Measurements from ENCODE around the gene ABCG8.

The ABCG8 gene

DNA sequence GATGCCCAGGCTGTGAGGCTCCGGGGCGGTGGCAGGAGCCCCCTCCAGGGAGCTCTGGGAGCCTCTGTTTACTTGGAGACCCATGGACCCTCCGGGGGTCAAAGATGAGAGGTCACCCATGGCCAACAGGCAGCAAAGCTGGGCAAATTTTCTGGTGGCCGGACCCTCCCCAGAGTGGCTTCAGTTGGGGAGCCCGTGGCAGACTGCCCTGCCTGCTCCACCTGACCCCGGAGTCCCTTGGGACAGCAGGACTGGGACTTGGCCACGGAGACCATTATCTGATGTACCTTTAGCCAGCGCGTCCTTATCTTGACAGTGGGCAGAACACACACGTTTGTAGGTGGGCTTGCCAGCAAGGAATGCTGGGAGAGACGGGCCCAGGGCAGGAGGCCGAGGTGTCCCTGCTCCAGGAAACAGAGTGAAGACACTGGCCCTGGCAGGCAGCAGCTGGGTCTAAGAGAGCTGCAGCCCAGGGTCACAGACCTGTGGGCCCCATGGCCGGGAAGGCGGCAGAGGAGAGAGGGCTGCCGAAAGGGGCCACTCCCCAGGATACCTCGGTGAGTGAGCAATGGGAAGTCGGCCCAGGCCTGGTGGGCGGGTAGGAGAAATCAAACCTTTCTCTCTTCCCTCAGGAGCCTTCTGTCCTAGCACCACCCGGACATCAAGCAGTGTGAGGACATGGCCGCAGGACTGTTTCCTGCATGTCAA is at the start of gene ABCG8, which contains the start of gene ABCG5:
TSS of gene ABCG8 (plus strand) at position 412 of the 708 bp plus-strand sequence. CDS start at position 495, 83 bp downstream.
TSS of gene ABCG5 (minus strand) at position 280 of the 708 bp plus-strand sequence. CDS start at position 120, 160 bp downstream.
- DNase-seq (ENCODE audit: low read depth) = no peak

DNA sequence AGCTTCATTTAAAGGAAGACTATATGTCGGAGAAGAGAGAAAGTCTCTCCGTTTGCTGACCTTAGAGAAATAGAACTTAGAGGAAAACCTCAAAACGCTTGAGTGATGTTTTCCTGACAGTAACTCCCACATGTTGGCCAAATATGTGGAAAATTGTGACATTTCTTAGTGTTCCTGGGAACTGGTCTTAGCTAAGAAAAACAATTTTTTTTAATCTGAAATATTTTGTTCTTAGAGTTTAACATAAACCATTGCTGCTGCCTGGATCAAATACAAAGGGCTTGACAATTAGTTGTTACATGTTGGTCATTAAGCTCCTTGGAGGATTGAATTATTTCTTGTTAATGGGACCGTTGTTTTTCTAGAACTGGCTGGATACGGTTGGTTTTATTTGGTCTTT is 48.6 kb upstream of the ABCG8 start:
- DNase-seq (ENCODE audit: low read depth) = no peak

DNA sequence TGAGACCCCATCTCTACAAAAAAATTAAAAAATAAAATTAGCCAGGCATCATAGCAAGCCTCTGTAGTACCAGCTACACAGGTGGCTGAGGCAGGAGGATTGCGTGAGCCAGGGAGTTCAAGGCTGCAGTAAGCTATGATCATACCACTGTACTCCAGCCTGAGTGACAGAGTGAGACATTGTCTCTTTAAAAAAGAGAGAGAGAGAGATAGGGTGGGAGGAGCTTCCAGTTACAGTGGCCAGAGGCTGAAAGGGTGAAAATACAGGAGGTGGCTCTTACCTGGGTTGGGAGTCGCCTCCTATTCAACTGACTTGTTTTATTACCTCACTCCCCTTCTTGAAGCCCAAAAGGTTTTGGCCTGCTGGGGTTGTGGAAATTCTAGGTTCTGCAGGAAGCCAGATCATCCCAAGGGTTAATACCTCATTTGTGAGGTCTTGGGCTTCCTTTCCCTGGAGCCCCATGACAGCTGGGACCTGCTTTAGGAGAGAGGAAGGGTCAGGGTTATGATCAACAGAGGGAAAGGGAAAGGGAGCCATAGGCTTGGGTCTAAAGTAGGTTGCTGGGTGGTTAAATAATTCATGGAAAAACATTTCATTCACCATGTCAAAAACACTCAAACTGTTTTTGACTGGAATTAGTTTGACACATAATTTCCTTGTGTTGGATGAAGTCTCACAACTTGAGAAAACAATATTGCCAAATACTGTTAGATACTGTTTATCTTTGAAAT is 47.6 kb upstream of the ABCG8 start:
- no peak for DNase-seq (ENCODE audit: low read depth)

DNA sequence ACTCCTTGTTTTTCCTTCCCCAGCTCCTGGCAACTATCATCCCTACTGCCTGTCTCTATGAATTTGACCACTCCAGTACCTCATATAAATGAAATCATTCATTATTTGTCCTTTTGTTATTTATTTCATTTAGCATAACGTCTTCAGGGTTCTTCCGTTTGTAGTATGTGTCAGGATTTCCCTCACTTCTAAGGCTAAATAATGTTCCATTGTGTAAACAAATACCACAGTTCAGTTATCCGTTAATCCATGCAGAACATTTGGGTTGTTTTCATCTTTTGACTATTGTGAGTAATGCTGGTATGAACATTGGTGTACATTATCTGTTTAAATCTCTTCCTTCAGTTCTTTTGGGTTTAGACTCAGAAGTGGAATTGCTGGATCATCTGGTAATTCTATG is 46.1 kb upstream of the ABCG8 start:
- no peak for DNase-seq (ENCODE audit: low read depth)

DNA sequence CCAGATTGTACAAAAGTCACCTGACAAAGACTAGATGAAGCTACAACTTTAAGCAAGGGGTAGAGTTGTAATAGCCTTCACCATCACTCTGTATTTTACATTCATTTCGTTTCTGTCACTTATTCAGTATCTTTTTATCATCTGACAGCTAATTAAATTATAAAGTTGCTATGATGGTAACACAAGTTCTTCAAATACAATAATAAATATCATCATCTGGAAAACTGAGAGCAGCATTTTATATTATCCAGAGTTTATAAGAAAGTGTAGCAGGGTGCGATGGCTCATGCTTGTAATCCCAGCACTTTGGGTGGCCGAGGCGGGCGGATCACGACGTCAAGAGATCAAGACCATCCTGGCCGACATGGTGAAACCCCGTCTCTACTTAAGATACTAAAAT is 43.8 kb upstream of the ABCG8 start:
- no peak for DNase-seq (ENCODE audit: low read depth)

DNA sequence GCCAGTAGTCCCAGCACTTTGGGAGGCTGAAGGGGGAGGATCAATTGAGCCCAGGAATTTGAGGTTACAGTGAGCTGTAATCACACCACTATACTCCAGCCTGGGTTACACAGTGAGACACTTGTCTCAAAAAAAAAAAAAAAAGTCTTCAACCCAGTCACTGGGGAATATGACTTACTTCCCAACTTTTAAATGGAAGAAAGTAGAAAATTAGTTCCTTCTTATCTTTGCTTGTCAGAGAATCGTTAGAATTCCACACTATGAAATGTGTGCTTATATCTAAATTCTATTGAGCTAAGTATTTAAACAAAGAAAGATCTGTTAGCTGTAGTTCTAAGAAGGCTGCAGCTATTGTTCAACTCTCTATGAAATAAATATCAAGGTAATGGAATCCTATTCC is 42.6 kb upstream of the ABCG8 start:
- no peak for DNase-seq (ENCODE audit: low read depth)

DNA sequence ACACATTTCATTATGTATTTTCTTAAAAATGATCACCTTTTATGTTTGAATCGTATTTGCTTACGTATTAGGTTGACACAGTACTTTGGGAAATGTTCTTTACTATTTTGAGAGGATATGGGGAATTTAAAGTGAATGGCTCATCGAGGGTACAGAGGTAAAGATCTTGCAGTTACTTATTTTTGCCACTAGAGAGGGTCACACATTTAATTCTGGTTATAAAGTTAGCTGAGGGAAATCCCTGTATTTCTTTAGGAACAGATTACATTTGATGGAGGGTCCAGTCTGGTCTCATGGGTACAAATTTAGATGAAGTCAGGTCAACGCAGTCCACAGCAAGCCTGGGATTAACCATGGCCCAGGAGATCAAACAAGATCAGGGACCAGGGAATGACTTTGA is 40.5 kb upstream of the ABCG8 start:
- DNase-seq (ENCODE audit: low read depth) = no peak

DNA sequence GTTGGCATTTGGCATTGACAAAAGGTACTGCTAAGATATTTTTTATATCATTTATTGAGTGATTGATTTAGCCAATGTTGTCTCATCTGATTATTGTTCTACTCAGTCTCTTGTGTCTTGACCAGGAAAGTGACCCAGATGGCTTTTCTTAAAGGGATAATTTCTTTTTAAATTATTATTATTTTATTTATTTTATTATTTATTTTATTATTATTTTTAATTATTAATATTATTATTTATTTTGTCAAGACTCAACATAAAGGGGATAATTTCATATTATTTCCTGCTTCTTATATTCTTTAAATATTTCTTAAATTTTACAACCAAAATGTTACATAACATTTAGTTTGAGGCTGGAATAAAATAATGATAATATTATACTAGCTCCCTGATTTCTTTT is 37.9 kb upstream of the ABCG8 start:
- no peak for DNase-seq (ENCODE audit: low read depth)

DNA sequence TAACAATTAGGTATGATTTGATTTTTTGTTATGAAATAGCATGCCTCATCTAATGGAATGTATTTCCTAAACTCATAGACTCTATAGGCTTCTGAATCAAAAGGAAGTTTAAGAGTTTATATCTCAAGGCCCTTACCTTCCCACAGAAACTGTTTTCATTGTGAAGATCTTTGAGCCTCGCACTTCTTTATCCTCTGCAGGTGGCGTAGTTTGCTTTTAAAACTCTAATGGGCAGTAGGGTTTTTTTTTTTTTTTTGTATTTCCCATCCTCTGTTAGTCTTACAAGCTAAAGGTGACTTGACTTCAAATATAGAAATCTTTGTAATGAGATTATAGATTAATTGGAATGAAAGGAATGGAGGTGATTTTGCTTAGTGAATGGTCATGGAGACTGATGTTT is 36.6 kb upstream of the ABCG8 start:
- DNase-seq (ENCODE audit: low read depth) = no peak

DNA sequence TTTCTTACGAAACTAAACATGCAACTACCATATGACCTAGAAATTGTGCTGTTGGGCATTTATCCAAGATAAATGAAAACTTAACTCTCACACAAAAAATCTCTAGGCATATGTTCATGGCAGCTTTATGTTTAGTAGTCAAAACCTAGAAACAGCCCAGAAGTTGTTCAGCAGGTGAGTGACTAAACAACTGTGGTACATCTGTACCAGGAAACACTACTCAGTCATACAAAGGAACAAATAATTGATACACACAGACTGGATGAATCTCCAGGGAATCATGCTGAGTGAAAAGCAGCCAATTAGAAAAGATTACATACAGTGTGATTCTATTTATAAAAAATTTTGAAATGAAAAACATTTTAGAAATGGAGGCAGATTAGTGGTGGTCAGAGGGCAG is 35.7 kb upstream of the ABCG8 start:
- no peak for DNase-seq (ENCODE audit: low read depth)

DNA sequence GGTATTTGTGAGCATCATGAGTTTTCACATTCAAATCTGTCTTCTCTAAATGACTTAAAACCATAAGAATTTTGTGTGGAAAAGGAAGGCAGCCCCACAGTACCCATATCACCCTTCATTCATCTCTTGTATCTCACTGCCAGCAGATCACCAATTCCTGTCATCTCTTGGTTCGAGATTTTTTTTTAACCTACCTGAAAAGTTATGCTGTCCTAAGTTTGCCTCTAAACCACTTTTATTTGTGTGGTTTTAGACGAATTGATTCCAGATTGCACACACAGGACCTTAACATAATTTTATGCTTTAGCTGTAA is 32.1 kb upstream of the ABCG8 start:
- no peak for DNase-seq (ENCODE audit: low read depth)

DNA sequence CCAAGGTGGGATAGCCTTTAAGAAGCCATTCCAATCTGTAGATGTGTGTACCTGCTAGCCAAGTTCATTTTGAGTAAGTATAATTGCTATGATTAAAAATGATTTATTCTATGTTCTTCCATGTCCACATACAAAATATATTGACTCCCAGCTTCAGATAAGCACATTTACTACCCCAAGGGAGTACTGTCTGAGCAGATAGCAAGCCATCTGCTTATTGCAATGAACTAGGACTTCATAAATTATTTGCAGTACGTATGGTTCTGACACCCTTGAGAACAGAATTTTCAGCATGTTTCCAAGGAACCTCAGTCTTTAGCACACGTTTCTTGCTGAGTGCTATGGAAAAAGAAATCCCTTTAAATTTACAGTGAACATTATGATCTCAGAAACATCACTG is 28.3 kb upstream of the ABCG8 start:
- no peak for DNase-seq (ENCODE audit: low read depth)

DNA sequence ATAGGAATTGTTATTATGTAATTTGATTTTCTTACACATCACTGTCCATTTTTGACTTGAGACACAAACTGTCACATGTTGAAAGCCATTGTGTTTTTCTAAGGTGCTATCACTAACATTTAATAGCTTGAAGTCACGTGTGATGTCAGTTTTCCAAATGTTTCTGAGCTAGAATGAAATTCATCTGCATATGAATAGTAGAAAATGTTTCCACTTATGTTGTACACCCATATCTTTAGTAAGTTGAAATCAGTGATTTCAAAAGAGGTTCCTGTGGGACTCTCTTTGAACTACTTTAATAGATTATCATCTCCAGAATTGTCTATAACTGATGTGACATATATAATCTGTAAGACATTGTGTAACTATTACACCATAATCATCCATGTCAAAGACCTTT is 27.9 kb upstream of the ABCG8 start:
- no peak for DNase-seq (ENCODE audit: low read depth)

DNA sequence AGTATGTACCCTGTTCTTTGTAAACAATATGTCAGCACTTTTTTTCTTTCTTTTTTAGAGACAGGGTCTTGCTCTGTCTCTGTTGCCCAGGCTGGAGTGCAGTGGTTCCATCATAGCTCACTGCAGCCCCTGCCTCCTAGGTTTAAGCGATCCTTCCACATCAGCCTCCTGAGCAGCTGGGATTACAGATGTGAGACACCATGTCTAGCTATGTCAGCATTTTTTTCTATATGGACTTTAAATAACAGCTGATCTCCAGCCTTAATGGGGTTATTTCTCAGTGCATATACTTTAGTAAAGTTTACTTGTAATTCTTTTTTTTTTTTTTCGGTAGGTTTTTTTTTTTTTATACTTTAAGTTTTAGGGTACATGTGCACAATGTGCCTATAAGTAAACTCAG is 26.8 kb upstream of the ABCG8 start:
- no peak for DNase-seq (ENCODE audit: low read depth)

DNA sequence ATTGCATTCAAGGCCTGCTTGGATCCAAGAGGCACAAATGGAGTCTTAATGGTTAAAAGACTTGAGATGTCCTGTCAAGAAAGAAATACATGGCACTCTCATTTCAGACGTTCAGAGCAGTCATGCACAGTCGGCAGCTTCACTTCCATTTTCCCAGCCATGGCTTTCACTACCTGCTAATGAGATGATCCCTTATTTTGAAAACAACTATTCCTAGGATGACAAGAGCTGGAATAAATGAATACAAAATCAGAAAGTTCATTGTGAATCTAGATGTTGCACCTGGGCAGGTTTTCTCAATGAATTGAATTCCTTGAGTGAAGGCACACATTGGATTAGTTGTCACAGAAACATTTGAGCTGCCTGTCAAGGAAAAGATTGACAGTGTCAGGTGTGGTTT is 25.8 kb upstream of the ABCG8 start:
- no peak for DNase-seq (ENCODE audit: low read depth)

DNA sequence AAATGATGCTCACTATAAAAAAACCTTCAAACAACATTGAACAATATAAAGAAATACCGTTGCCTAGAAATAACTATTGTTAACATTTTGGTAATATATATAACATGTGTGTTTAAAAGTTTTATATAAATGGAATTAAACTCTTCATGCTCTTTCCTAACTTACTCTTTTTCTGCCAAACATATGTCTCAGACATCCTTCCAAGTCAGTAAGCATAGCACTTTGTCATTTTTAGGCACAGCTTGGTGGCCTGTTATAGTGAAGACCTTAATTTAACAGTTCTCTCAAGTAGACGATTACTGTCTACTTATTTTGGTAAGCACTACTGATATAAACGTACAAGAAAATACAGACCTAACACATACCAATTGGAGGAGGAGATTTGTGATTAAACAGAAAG is 24.1 kb upstream of the ABCG8 start:
- no peak for DNase-seq (ENCODE audit: low read depth)

DNA sequence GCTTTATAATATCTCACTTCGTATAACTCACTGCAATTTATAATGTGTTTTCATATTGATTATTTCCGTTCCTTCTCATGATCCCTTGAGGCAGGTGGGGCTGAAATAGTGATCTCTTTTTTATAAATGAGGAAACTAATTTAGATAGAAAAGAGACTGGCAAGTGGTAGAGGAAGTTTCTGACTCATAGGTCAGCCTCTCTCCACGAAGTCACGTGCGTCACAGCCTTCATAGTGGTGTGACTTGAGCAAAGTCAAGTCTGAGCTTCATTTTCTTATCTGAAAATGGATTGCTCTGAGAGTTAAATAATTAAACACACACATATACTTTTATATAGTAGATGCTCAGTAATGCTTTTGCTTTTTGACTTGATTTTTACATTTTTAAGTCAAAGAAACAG is 20.0 kb upstream of the ABCG8 start:
- DNase-seq (ENCODE audit: low read depth) = no peak

DNA sequence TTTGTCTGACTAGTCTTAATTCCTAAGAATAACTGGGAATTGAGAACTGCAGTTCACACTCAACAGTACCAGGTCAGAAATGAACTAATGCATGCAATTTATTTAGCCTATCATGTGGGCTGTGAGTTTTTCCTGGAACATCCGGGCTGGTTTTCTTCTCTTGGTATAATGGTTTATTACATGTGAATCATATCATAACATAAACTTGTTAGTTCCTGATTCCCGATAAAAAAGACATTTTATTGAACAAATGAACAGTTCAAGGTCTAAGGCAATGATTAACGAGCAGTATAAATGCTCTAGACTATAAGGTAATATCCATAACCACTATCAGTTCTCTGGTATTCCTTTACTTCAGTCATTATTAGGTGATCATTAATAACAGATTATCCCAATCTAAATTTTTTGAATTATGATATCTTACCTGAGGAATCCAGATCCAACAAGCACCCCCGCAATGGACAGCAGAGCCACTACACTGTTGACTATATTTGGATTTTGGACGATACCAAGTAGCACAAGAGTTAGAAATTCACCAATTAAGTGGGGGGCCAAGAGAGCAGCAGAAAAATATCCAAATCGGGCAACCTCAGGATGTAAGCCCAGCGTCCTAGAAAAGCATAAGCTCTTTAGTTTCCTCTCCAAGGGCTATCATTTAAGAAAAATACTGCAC is 19.1 kb upstream of the ABCG8 start:
- no peak for DNase-seq (ENCODE audit: low read depth)

DNA sequence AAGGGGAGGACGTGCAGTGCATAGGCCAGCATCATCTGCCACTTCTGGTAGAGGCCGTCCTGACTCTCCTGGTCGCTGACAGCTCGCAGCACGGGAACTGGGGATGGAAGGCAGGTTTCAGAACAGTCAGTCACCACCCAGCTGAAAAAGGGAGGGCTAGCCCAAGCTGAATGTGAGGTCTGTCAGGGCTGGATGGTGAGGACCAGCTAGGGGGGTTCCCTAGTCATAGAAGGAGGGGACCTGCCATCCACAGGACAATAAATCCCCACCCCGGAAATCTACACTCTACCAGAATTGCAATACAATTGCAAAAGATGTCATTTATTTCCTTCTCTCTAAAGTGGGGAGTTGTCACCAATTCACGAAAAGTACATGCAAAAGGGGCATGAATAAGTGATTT is 15.9 kb upstream of the ABCG8 start:
- DNase-seq (ENCODE audit: low read depth) = no peak

DNA sequence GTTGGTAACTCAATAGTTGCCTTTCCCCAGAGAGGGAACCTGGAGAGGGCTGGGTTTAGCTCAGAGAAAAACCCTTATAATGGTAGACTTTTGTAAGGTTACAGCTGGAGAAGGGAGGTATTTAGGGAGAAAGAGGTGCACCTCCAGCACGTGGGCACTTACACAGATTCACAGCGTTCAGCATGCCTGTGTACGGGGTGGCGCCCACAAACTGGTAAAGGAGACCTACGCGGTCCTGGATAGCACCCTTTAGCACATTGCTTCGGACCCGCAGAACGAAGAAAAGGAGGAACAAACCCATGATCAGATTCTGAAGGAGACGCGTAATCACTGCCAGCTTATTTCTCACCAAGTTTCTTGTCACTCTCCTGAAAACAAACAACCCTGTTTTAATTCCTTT is 15.0 kb upstream of the ABCG8 start:
- no peak for DNase-seq (ENCODE audit: low read depth)

DNA sequence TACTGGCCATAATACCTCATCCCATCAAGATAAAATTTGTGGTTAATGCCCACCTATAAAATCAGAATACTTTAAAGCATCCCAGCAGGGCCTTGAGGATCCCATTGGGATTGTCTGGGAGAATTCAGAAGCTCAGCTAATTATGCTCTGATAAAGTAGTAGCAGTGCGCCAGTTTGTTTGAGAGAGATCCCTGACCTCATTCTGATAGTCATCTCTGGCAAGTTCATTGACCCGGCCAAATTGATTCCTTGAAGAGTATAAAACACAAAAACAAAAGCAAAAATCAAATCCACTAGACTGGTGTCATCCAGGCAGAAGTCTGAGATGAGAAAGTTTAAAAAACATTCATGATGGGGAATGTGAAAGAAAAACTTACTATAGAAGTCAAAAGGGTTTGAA is 14.3 kb upstream of the ABCG8 start:
- no peak for DNase-seq (ENCODE audit: low read depth)

DNA sequence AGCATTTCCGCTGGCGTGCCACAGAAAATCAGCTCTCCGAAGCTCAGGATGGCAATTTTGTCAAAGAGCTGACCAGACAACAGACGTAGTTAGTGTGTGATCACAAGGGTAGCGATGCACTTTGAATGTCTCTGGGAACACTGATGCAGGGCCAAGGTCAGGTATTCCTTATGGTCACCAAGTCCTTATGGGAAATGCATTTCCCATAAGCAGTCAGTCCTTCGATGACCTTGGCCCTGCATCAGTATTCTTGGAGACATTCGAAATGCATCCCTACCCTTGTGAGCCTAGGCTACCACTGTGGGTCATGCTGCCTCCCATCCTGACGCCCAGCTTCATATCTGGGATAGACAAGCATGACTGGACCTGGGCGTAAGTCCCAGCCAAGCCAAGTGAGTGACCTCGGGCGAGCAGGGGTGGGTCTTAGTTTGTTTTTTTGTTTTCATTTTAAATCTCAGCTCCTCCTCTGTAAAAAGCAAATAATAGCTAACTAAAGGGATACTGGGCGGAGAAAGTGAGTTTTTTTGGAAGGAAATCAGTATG is 13.7 kb upstream of the ABCG8 start:
- no peak for DNase-seq (ENCODE audit: low read depth)

DNA sequence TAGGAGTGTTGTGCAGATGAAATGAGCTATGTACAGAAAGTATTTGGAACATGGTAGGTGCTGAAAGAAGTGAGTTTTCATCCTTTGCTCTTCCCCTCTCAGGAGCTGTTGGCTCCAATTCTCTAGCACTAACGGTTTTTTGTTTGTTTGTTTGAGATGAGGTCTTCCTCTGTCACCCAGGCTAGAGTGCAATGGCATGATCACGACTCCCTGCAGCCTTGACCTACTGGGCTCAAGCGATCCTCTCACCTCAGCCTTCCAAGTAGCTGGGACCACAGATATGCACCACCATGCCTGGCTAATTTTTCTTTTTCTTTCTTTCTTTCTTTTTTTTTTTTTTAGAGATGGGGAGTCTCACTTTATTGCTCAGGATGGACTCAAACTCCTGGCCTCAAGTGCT is 12.9 kb upstream of the ABCG8 start:
- no peak for DNase-seq (ENCODE audit: low read depth)

All from HS-27A (cell line).